Immature natural killer cell (primary cell): ENCODE data around the gene UGT2B7. TPM values are rescaled to one million over a fixed set of nuclear protein-coding genes. Genes with fewer than 3 reads are reported as not detected.

Experiments used
- DNase-seq, 3 donors: peaks; one replicate each; pipeline ENCODE4 v3.0.0; 2022; ENCODE audit warnings: mixed read lengths in 1 of 3
- H3K27ac Mint-ChIP-seq, 6 donors: one replicate each; pipeline ENCODE4 v1.8.0; 2020; ENCODE audit warnings: mixed read lengths in 6 of 6, mild to moderate bottlenecking in 5 of 6, inconsistent platforms in 4 of 6, moderate library complexity in 3 of 6
- H3K27me3 Mint-ChIP-seq, 3 donors: one replicate each; pipeline ENCODE4 v1.8.0; 2020 to 2021; ENCODE audit warnings: low read depth in 3 of 3, mild to moderate bottlenecking in 3 of 3, mixed read lengths in 3 of 3, moderate library complexity in 3 of 3, inconsistent platforms in 1 of 3
- H3K36me3 Mint-ChIP-seq, 3 donors: one replicate each; pipeline ENCODE4 v1.8.0; 2020; ENCODE audit warnings: mixed read lengths in 3 of 3, inconsistent platforms in 2 of 3, mild to moderate bottlenecking in 2 of 3
- H3K4me1 Mint-ChIP-seq, 2 donors: one replicate each; pipeline ENCODE4 v1.8.0; 2020; ENCODE audit warnings: inconsistent platforms in 2 of 2, mild to moderate bottlenecking in 2 of 2, mixed read lengths in 2 of 2, moderate library complexity in 1 of 2
- H3K4me3 Mint-ChIP-seq, 5 donors: one replicate each; pipeline ENCODE4 v1.8.0; 2020; ENCODE audit warnings: mild to moderate bottlenecking in 5 of 5, mixed read lengths in 5 of 5, inconsistent platforms in 3 of 5, moderate library complexity in 3 of 5
- H3K9me3 Mint-ChIP-seq, 6 donors: one replicate each; pipeline ENCODE4 v1.8.0; 2020; ENCODE audit warnings: mild to moderate bottlenecking in 6 of 6, mixed read lengths in 6 of 6, inconsistent platforms in 4 of 6, moderate library complexity in 3 of 6
- polyA plus RNA-seq, 3 donors: library from polyadenylated mRNA; unstranded; fragments of 300-500 nt; fragmentation: Illumina TruSeq; gene quantifications; one replicate each; pipeline ENCODE4 v1.2.3, GENCODE V29; 2021

The UGT2B7 gene
- polyA plus RNA-seq, 3 donors from 2014 or later: not detected

DNA sequence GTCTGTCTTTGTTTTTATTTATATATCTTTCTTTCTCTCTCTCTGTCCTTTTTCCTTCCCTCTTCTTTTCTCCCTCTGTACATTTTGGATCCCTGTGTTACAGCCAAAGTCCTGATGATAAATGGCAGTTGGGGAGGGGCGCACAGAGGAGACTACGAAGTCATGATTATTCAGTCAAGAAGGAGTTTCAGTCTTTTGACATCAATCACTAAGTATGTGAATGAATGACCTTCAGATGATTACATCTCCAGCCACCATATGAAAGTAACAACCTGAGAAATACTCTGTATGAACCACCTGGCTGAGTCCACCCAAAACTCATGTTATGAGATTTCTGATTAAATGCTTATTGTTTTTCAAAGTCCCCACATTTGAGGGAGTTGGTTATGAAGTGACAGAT is 45.0 kb downstream of the UGT2B7 start:
- peaks cover 0 to 20% (median 5%) of the 10 kb centered on the region in 6 donors for H3K9me3 Mint-ChIP-seq
- no peaks in the 10 kb centered on the region for H3K36me3 Mint-ChIP-seq
- H3K4me1 Mint-ChIP-seq: no peaks in the 10 kb centered on the region
- H3K27me3 Mint-ChIP-seq: peaks cover 0 to 2% (median 0%) of the 10 kb centered on the region in 3 donors
- H3K4me3 Mint-ChIP-seq: no peak overlapping the region
- no peak overlapping the region for H3K27ac Mint-ChIP-seq
- no peak for DNase-seq

- no peaks in the 10 kb centered on the region for H3K36me3 Mint-ChIP-seq
Measured at GRCh38 chr4:69147334-69147733, 51.1 kb downstream of the UGT2B7 start.

DNA sequence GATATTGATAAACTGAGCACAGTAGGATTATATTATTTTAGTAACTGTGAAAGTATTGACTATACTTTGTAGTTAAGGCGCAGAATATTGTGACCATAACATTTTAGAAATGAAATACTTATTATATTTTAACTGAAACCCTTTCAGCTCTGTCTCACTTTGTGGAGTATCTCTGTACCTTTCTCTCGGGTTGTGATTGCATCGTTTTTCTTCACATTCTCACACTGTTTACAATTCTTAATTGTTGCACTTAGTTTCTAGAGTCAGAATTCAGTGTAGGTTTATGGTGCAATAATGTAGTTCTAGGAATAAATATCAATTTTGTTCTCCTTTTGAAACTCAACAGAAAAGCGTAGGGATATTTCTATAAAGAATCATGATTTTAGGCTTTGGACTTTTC is 57.7 kb downstream of the UGT2B7 start:
- H3K4me3 Mint-ChIP-seq: no peak overlapping the region
- peaks cover 0 to 8% (median 2%) of the 10 kb centered on the region in 6 donors for H3K9me3 Mint-ChIP-seq
- H3K4me1 Mint-ChIP-seq: no peaks in the 10 kb centered on the region
- no peak overlapping the region for H3K27ac Mint-ChIP-seq
- no peaks in the 10 kb centered on the region for H3K36me3 Mint-ChIP-seq
- no peak for DNase-seq
- H3K27me3 Mint-ChIP-seq: no peaks in the 10 kb centered on the region

More at GRCh38 chr4:69147334-69147733, 51.1 kb downstream of the UGT2B7 start:
- DNase-seq: no peak
- no peaks in the 10 kb centered on the region for H3K4me1 Mint-ChIP-seq
- no peak overlapping the region for H3K4me3 Mint-ChIP-seq
- H3K27ac Mint-ChIP-seq: no peak overlapping the region
- peaks cover 0 to 18% (median 9%) of the 10 kb centered on the region in 6 donors for H3K9me3 Mint-ChIP-seq
- peaks cover 0 to 4% (median 0%) of the 10 kb centered on the region in 3 donors for H3K27me3 Mint-ChIP-seq

- Mint-ChIP-seq H3K9me3 (peaks cover 0 to 9% (median 0%) of the 10 kb centered on the region in 6 donors), H3K4me3 (no peak overlapping the region), H3K27me3 (no peaks in the 10 kb centered on the region), H3K4me1 (no peaks in the 10 kb centered on the region), H3K36me3 (no peaks in the 10 kb centered on the region), H3K27ac (no peak overlapping the region)
- no peak for DNase-seq
Measured at GRCh38 chr4:69156913-69157312, 60.6 kb downstream of the UGT2B7 start.

Other genes with a start within 250 kb of the UGT2B7 start
- gene UGT2A3, start 144.7 kb upstream of the UGT2B7 start, polyA plus RNA-seq: not detected
- gene UGT2B11, start 118.3 kb downstream of the UGT2B7 start, polyA plus RNA-seq: not detected
- gene UGT2B28, start 184.0 kb downstream of the UGT2B7 start, polyA plus RNA-seq: not detected